ENCODE measurements around the gene ZKSCAN1.
A peak's percentile ranks its signal among the peaks of the same experiment; 100 is the strongest.

The ZKSCAN1 gene

DNA sequence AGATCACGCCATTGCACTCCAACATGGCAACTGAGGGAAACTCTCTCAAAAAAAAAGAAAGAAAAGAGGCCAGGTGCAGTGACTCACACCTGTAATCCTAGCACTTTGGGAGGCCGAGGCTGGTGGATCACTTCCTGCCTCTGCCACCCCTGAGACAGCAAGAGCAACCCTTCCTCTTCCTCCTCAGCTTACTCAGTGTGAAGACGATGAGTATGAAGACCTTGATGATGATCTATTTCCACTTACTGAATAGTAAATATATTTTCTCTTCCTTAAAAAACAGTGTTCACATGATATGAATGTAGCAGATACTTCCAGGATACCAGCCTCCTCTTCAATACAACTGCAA, 2.1 kb upstream of the ZKSCAN1 start:
- no peak overlapping the region for H3K23ac ChIP-seq (ENCODE audit: low read length)
- peaks cover 4 to 6% of the 10 kb centered on the region in 2 experiments for H3K4me1 ChIP-seq (ENCODE audit: control insufficient read depth in 1 of 2, insufficient read depth in 2 of 2, low read length in 2 of 2)
- no peak overlapping the region for H3K4ac ChIP-seq (ENCODE audit: low read depth, low read length)
- H2BK12ac ChIP-seq (ENCODE audit: low read length), result no peak overlapping the region
- H2BK120ac ChIP-seq (ENCODE audit: insufficient read depth, low read length, poor library complexity), result no peak overlapping the region
- H2BK5ac ChIP-seq (ENCODE audit: low read depth, low read length, poor library complexity), result no peak overlapping the region
- no peak overlapping the region for H3K27ac ChIP-seq (ENCODE audit: low read depth, low read length)
- no peak overlapping the region for H2AK5ac ChIP-seq (ENCODE audit: low read length)
- H3K9me3 ChIP-seq (ENCODE audit: insufficient read depth, low read depth, low read length), result no peaks in the 10 kb centered on the region
- H3K79me1 ChIP-seq (ENCODE audit: low read length), result peaks cover 7% of the 10 kb centered on the region
- H4K8ac ChIP-seq (ENCODE audit: low read depth, low read length), result no peak overlapping the region
- H3K9ac ChIP-seq (ENCODE audit: low read length), result no peak overlapping the region
- no peak overlapping the region for H3K18ac ChIP-seq (ENCODE audit: low read length)
- H3K79me2 ChIP-seq (ENCODE audit: control insufficient read depth, insufficient read depth, low read length, poor library complexity), result peaks cover 9% of the 10 kb centered on the region
- no CpG with 5 or more reads among the region's 3 CpGs for WGBS (ENCODE audit: extremely low coverage, insufficient coverage, insufficient read length)
- H4K12ac ChIP-seq (ENCODE audit: low read depth, low read length), result no peak overlapping the region
- H3K36me3 ChIP-seq (ENCODE audit: control insufficient read depth in 1 of 2, insufficient read depth in 2 of 2, low read length in 2 of 2), result no peaks in the 10 kb centered on the region
- no peak overlapping the region for H3K4me3 ChIP-seq (ENCODE audit: low read depth, low read length)
- no peak overlapping the region for H2AFZ ChIP-seq (ENCODE audit: insufficient read depth, low read length, poor library complexity)
- no peak overlapping the region for H3K14ac ChIP-seq (ENCODE audit: low read length)
- H3K4me2 ChIP-seq (ENCODE audit: low read length), result no peak overlapping the region
- H4K91ac ChIP-seq (ENCODE audit: low read depth, low read length), result no peak overlapping the region
- no peak for DNase-seq
- no peaks in the 10 kb centered on the region for H3K27me3 ChIP-seq (ENCODE audit: insufficient read depth, low read length)

DNA sequence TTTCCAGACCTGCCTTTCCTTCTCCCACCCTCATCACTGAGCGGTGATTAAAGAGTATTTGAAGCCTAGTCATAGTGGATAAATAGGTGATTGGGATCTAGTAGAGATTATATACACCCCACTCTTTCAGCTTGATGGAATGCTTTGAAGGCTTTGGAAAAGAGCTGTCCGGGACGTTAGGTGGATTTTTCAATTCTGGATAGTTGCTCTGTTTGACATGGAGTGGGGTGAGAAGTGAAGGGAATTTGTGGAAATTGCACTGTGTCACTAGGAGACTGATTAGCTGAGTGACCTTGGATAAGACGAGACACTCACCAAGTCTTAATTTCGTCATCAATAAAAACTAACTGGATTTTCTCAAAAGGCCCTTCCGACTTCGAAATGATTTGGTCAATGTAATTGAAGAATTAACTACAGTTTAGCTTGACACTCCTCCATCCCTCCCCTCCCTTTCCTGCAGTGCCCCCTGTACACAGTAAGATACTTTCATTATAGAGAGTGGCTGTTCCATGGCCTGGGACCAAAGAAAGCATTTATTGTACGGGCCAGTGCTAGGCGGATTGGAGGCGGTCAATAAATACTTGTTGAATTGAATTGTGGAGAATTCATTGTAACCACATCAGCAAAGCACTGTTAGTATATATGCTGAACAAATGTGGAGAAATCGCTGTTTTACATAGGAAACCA, 962 bp downstream of the ZKSCAN1 start:
- peaks cover 9% of the 10 kb centered on the region for H3K79me2 ChIP-seq (ENCODE audit: control insufficient read depth, insufficient read depth, low read length, poor library complexity)
- DNase-seq, result no peak
- peak overlapping the region; percentile 98 for H4K91ac ChIP-seq (ENCODE audit: low read depth, low read length)
- no peak overlapping the region for H2BK12ac ChIP-seq (ENCODE audit: low read length)
- no peak overlapping the region for H3K27ac ChIP-seq (ENCODE audit: low read depth, low read length)
- WGBS (ENCODE audit: extremely low coverage, insufficient coverage, insufficient read length), result no CpG with 5 or more reads among the region's 11 CpGs
- H3K18ac ChIP-seq (ENCODE audit: low read length), result peak overlapping the region; percentile 92
- H3K9ac ChIP-seq (ENCODE audit: low read length), result peak overlapping the region; percentile 99
- H3K79me1 ChIP-seq (ENCODE audit: low read length), result peaks cover 7% of the 10 kb centered on the region
- H3K36me3 ChIP-seq (ENCODE audit: control insufficient read depth in 1 of 2, insufficient read depth in 2 of 2, low read length in 2 of 2), result peaks cover 0 to 4% of the 10 kb centered on the region in 2 experiments
- H2AFZ ChIP-seq (ENCODE audit: insufficient read depth, low read length, poor library complexity), result peak overlapping the region; percentile 20
- peak overlapping the region; percentile 97 for H2AK5ac ChIP-seq (ENCODE audit: low read length)
- H4K12ac ChIP-seq (ENCODE audit: low read depth, low read length), result no peak overlapping the region
- H4K8ac ChIP-seq (ENCODE audit: low read depth, low read length), result peak overlapping the region; percentile 99
- H3K27me3 ChIP-seq (ENCODE audit: insufficient read depth, low read length), result no peaks in the 10 kb centered on the region
- H3K14ac ChIP-seq (ENCODE audit: low read length), result peak overlapping the region; percentile 98
- peak overlapping the region; percentile 78 for H3K4me2 ChIP-seq (ENCODE audit: low read length)
- no peaks in the 10 kb centered on the region for H3K4me1 ChIP-seq (ENCODE audit: control insufficient read depth in 1 of 2, insufficient read depth in 2 of 2, low read length in 2 of 2)
- H3K4me3 ChIP-seq (ENCODE audit: low read depth, low read length), result peak overlapping the region; percentile 94
- H3K4ac ChIP-seq (ENCODE audit: low read depth, low read length), result peak overlapping the region; percentile 100
- H2BK5ac ChIP-seq (ENCODE audit: low read depth, low read length, poor library complexity), result no peak overlapping the region
- peak overlapping the region; percentile 92 for H2BK120ac ChIP-seq (ENCODE audit: insufficient read depth, low read length, poor library complexity)
- H3K9me3 ChIP-seq (ENCODE audit: insufficient read depth, low read depth, low read length), result no peaks in the 10 kb centered on the region
- no peak overlapping the region for H3K23ac ChIP-seq (ENCODE audit: low read length)

DNA sequence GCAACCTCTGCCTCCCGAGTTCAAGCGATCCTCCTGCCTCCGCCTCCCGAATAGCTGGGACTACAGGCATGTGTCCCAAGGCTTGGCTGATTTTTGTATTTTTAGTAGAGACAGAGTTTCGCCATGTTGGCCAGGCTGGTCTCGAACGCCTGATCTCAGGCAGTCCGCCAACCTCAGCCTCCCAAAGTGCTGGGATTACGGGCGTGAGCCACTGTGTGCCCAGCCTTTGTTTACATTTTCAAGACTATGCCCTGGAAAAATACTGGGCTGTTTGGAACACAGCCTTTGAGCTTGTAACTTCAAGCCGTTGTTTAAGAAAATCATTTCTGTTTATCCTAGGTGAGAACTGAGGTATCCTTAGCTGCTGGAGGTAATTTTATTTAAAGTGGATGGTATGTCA, 1.9 kb downstream of the ZKSCAN1 start:
- Histone ChIP-seq H2BK12ac (ENCODE audit: low read length) (no peak overlapping the region), H4K12ac (ENCODE audit: low read depth, low read length) (no peak overlapping the region), H3K9me3 (ENCODE audit: insufficient read depth, low read depth, low read length) (no peaks in the 10 kb centered on the region), H3K4ac (ENCODE audit: low read depth, low read length) (peak overlapping the region; percentile 90), H2BK5ac (ENCODE audit: low read depth, low read length, poor library complexity) (no peak overlapping the region), H2BK120ac (ENCODE audit: insufficient read depth, low read length, poor library complexity) (no peak overlapping the region), H4K8ac (ENCODE audit: low read depth, low read length) (no peak overlapping the region), H3K27ac (ENCODE audit: low read depth, low read length) (no peak overlapping the region), H4K91ac (ENCODE audit: low read depth, low read length) (no peak overlapping the region), H3K36me3 (ENCODE audit: control insufficient read depth in 1 of 2, insufficient read depth in 2 of 2, low read length in 2 of 2) (peaks cover 3 to 7% of the 10 kb centered on the region in 2 experiments), H3K27me3 (ENCODE audit: insufficient read depth, low read length) (no peaks in the 10 kb centered on the region), H3K23ac (ENCODE audit: low read length) (no peak overlapping the region), H2AFZ (ENCODE audit: insufficient read depth, low read length, poor library complexity) (no peak overlapping the region), H3K9ac (ENCODE audit: low read length) (no peak overlapping the region), H3K79me2 (ENCODE audit: control insufficient read depth, insufficient read depth, low read length, poor library complexity) (peaks cover 9% of the 10 kb centered on the region), H3K14ac (ENCODE audit: low read length) (no peak overlapping the region), H2AK5ac (ENCODE audit: low read length) (no peak overlapping the region), H3K18ac (ENCODE audit: low read length) (no peak overlapping the region), H3K4me3 (ENCODE audit: low read depth, low read length) (no peak overlapping the region), H3K4me1 (ENCODE audit: control insufficient read depth in 1 of 2, insufficient read depth in 2 of 2, low read length in 2 of 2) (no peaks in the 10 kb centered on the region), H3K79me1 (ENCODE audit: low read length) (peaks cover 7% of the 10 kb centered on the region), H3K4me2 (ENCODE audit: low read length) (no peak overlapping the region)
- DNase-seq, result no peak
- WGBS (ENCODE audit: extremely low coverage, insufficient coverage, insufficient read length), result no CpG with 5 or more reads among the region's 11 CpGs

DNA sequence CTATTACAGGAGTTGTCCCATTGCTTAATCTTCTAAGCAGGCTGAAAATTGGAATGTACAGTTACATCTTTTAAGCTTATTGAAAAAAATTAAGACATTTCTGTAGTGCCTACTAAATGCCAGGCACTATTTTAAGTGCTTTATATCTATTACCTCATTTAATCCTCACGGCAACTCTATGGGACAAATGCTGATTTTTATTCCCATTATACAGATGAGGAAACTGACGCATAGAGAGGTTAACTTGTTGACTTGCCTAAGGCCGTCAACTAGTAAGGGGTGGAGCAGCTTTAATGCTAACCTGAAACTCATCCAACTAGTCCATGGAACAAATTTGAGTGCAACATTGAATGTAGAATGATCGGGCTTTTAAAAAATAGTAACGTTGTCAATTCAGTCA, 2.5 kb downstream of the ZKSCAN1 start:
- Histone ChIP-seq H3K27me3 (ENCODE audit: insufficient read depth, low read length) (no peaks in the 10 kb centered on the region), H3K23ac (ENCODE audit: low read length) (no peak overlapping the region), H2AK5ac (ENCODE audit: low read length) (no peak overlapping the region), H3K9me3 (ENCODE audit: insufficient read depth, low read depth, low read length) (no peaks in the 10 kb centered on the region), H3K4me3 (ENCODE audit: low read depth, low read length) (no peak overlapping the region), H2AFZ (ENCODE audit: insufficient read depth, low read length, poor library complexity) (no peak overlapping the region), H3K9ac (ENCODE audit: low read length) (no peak overlapping the region), H2BK120ac (ENCODE audit: insufficient read depth, low read length, poor library complexity) (no peak overlapping the region), H3K27ac (ENCODE audit: low read depth, low read length) (no peak overlapping the region), H4K91ac (ENCODE audit: low read depth, low read length) (no peak overlapping the region), H4K8ac (ENCODE audit: low read depth, low read length) (no peak overlapping the region), H3K79me2 (ENCODE audit: control insufficient read depth, insufficient read depth, low read length, poor library complexity) (peaks cover 9% of the 10 kb centered on the region), H3K14ac (ENCODE audit: low read length) (no peak overlapping the region), H2BK5ac (ENCODE audit: low read depth, low read length, poor library complexity) (no peak overlapping the region), H3K79me1 (ENCODE audit: low read length) (peaks cover 7% of the 10 kb centered on the region), H3K36me3 (ENCODE audit: control insufficient read depth in 1 of 2, insufficient read depth in 2 of 2, low read length in 2 of 2) (peaks cover 6 to 10% of the 10 kb centered on the region in 2 experiments), H4K12ac (ENCODE audit: low read depth, low read length) (no peak overlapping the region), H3K18ac (ENCODE audit: low read length) (no peak overlapping the region), H3K4me1 (ENCODE audit: control insufficient read depth in 1 of 2, insufficient read depth in 2 of 2, low read length in 2 of 2) (no peaks in the 10 kb centered on the region), H3K4ac (ENCODE audit: low read depth, low read length) (no peak overlapping the region), H3K4me2 (ENCODE audit: low read length) (no peak overlapping the region), H2BK12ac (ENCODE audit: low read length) (no peak overlapping the region)
- no CpG with 5 or more reads among the region's 5 CpGs for WGBS (ENCODE audit: extremely low coverage, insufficient coverage, insufficient read length)
- no peak for DNase-seq

All from trophoblast cell (in vitro differentiated cells and primary cell).